ENCODE measurements around the gene DTNB. TPM values are rescaled to one million over a fixed set of nuclear protein-coding genes. Genes with fewer than 3 reads are reported as not detected.

DTNB gene
- total and polyA plus RNA-seq, 2 donors (not counting 1 experiment from before 2014, with no cell fraction given) = 5.1 to 5.4 TPM

GRCh38 chr2:25430556-25430955, 242.8 kb downstream of the DTNB start:
- Histone ChIP-seq H4K20me1 (ENCODE audit: control insufficient read depth, extremely low read depth, insufficient read depth, low read length) (no peaks in the 10 kb centered on the region), H3K79me2 (ENCODE audit: control insufficient read depth, insufficient read depth, low read length) (no peaks in the 10 kb centered on the region), H3K9ac (ENCODE audit: insufficient read depth, low read length) (no peak overlapping the region), H3K4me3 (replicated peaks in 1 of 4; ENCODE audit: control extremely low read depth in 1 of 4, insufficient read depth in 1 of 4, low read depth in 3 of 4, low read length in 4 of 4) (no peak overlapping the region), H3K27ac (ENCODE audit: insufficient read depth, low read length) (no peak overlapping the region), H3K4me1 (ENCODE audit: control insufficient read depth, extremely low read depth, insufficient read depth, low read length) (no peaks in the 10 kb centered on the region), H3K36me3 (ENCODE audit: control insufficient read depth, insufficient read depth, low read length) (no peaks in the 10 kb centered on the region), H3K4me2 (ENCODE audit: extremely low read depth, insufficient read depth, low read length) (no peak overlapping the region), H2AFZ (ENCODE audit: low read length) (no peak overlapping the region), H3K9me3 (ENCODE audit: control insufficient read depth, insufficient read depth, low read depth, low read length) (no peaks in the 10 kb centered on the region), H3K27me3 (ENCODE audit: control insufficient read depth, insufficient read depth, low read length) (no peaks in the 10 kb centered on the region)
- TF ChIP-seq CTCF (conservative IDR thresholded peaks at IDR 0.05 in 1 of 2, IDR thresholded peaks at IDR 0.05 in 1 of 2; ENCODE audit: low read depth in 1 of 2, low read length in 2 of 2) = no peak
- no peak for TF ChIP-seq EZH2 (IDR thresholded peaks at IDR 0.05; ENCODE audit: low read length, missing control alignments)
- no peak for DNase-seq (ENCODE audit: low read depth in 2 of 2)

- no peaks in the 10 kb centered on the region for H3K27me3 ChIP-seq (ENCODE audit: control insufficient read depth, insufficient read depth, low read length)
- no peak for TF ChIP-seq EZH2 (IDR thresholded peaks at IDR 0.05; ENCODE audit: low read length, missing control alignments)
- TF ChIP-seq CTCF (conservative IDR thresholded peaks at IDR 0.05 in 1 of 2, IDR thresholded peaks at IDR 0.05 in 1 of 2; ENCODE audit: low read depth in 1 of 2, low read length in 2 of 2) = no peak
- no peak overlapping the region for H3K4me3 ChIP-seq (replicated peaks in 1 of 4; ENCODE audit: control extremely low read depth in 1 of 4, insufficient read depth in 1 of 4, low read depth in 3 of 4, low read length in 4 of 4)
- H3K27ac ChIP-seq (ENCODE audit: insufficient read depth, low read length) = no peak overlapping the region
- DNase-seq (ENCODE audit: low read depth in 2 of 2) = no peak
- H4K20me1 ChIP-seq (ENCODE audit: control insufficient read depth, extremely low read depth, insufficient read depth, low read length) = no peaks in the 10 kb centered on the region
- H3K4me2 ChIP-seq (ENCODE audit: extremely low read depth, insufficient read depth, low read length) = no peak overlapping the region
- no peaks in the 10 kb centered on the region for H3K4me1 ChIP-seq (ENCODE audit: control insufficient read depth, extremely low read depth, insufficient read depth, low read length)
- no peak overlapping the region for H3K9ac ChIP-seq (ENCODE audit: insufficient read depth, low read length)
- no peaks in the 10 kb centered on the region for H3K36me3 ChIP-seq (ENCODE audit: control insufficient read depth, insufficient read depth, low read length)
- no peaks in the 10 kb centered on the region for H3K79me2 ChIP-seq (ENCODE audit: control insufficient read depth, insufficient read depth, low read length)
- H3K9me3 ChIP-seq (ENCODE audit: control insufficient read depth, insufficient read depth, low read depth, low read length) = no peaks in the 10 kb centered on the region
- no peak overlapping the region for H2AFZ ChIP-seq (ENCODE audit: low read length)
These were observed 247.1 kb downstream of the DTNB start for GRCh38 chr2:25426326-25426725.

- Histone ChIP-seq H3K9me3 (ENCODE audit: control insufficient read depth, insufficient read depth, low read depth, low read length) (no peaks in the 10 kb centered on the region), H3K4me1 (ENCODE audit: control insufficient read depth, extremely low read depth, insufficient read depth, low read length) (no peaks in the 10 kb centered on the region), H3K36me3 (ENCODE audit: control insufficient read depth, insufficient read depth, low read length) (no peaks in the 10 kb centered on the region), H2AFZ (ENCODE audit: low read length) (no peak overlapping the region), H3K4me3 (replicated peaks in 1 of 4; ENCODE audit: control extremely low read depth in 1 of 4, insufficient read depth in 1 of 4, low read depth in 3 of 4, low read length in 4 of 4) (no peak overlapping the region), H4K20me1 (ENCODE audit: control insufficient read depth, extremely low read depth, insufficient read depth, low read length) (no peaks in the 10 kb centered on the region), H3K27ac (ENCODE audit: insufficient read depth, low read length) (no peak overlapping the region), H3K4me2 (ENCODE audit: extremely low read depth, insufficient read depth, low read length) (no peak overlapping the region), H3K9ac (ENCODE audit: insufficient read depth, low read length) (no peak overlapping the region), H3K27me3 (ENCODE audit: control insufficient read depth, insufficient read depth, low read length) (no peaks in the 10 kb centered on the region), H3K79me2 (ENCODE audit: control insufficient read depth, insufficient read depth, low read length) (no peaks in the 10 kb centered on the region)
- TF ChIP-seq CTCF (conservative IDR thresholded peaks at IDR 0.05 in 1 of 2, IDR thresholded peaks at IDR 0.05 in 1 of 2; ENCODE audit: low read depth in 1 of 2, low read length in 2 of 2) (no peak), EZH2 (IDR thresholded peaks at IDR 0.05; ENCODE audit: low read length, missing control alignments) (no peak)
- no peak for DNase-seq (ENCODE audit: low read depth in 2 of 2)
These were observed 248.8 kb downstream of the DTNB start for GRCh38 chr2:25424426-25425028.

All from fibroblast of lung (primary cell).